ENCODE results near the gene CEND1. TPM values are rescaled to one million over a fixed set of nuclear protein-coding genes. Genes with fewer than 3 reads are reported as not detected.

Gene CEND1
- total RNA-seq, 2 donors from 2014 or later: 0.18 to 1.6 TPM

GRCh38 chr11:773425-773824 is 16.5 kb downstream of the CEND1 start:
- Histone ChIP-seq H3K4me1 (replicated peaks) (peaks cover 10% of the 10 kb centered on the region), H3K4me3 (no peak overlapping the region), H3K27me3 (replicated peaks; ENCODE audit: insufficient read depth) (no peaks in the 10 kb centered on the region), H3K27ac (no peak overlapping the region), H3K9me3 (no peaks in the 10 kb centered on the region), H3K36me3 (peaks cover 0 to 7% of the 10 kb centered on the region in 2 donors)
- 93% methylated on average over 5 of the region's 5 CpGs for WGBS
- TF ChIP-seq CTCF (IDR thresholded peaks at IDR 0.05) (no peak), POLR2AphosphoS5 (IDR thresholded peaks at IDR 0.05) (no peak), POLR2A (IDR thresholded peaks at IDR 0.05) (no peak)
- intact Hi-C loops (cut with DNase I): no loop called here
- no peak for DNase-seq (ENCODE audit: low spot score)

GRCh38 chr11:772429-773390 is 17.2 kb downstream of the CEND1 start:
- TF ChIP-seq POLR2A (IDR thresholded peaks at IDR 0.05) (no peak), CTCF (IDR thresholded peaks at IDR 0.05) (no peak), POLR2AphosphoS5 (IDR thresholded peaks at IDR 0.05) (no peak)
- H3K4me3 ChIP-seq: no peak overlapping the region
- H3K4me1 ChIP-seq (replicated peaks): peaks cover 7% of the 10 kb centered on the region
- 72% methylated on average over 22 of the region's 34 CpGs for WGBS
- intact Hi-C loops (cut with DNase I): no loop called here
- peaks cover 0 to 7% of the 10 kb centered on the region in 2 donors for H3K36me3 ChIP-seq
- no peaks in the 10 kb centered on the region for H3K27me3 ChIP-seq (replicated peaks; ENCODE audit: insufficient read depth)
- no peaks in the 10 kb centered on the region for H3K9me3 ChIP-seq
- DNase-seq (ENCODE audit: low spot score): no peak
- no peak overlapping the region for H3K27ac ChIP-seq

GRCh38 chr11:771617-772204 is 18.2 kb downstream of the CEND1 start:
- intact Hi-C loops (cut with DNase I): no loop called here
- no peaks in the 10 kb centered on the region for H3K9me3 ChIP-seq
- H3K36me3 ChIP-seq: peaks cover 0 to 7% of the 10 kb centered on the region in 2 donors
- DNase-seq (ENCODE audit: low spot score): no peak
- H3K4me3 ChIP-seq: no peak overlapping the region
- peaks cover 7% of the 10 kb centered on the region for H3K4me1 ChIP-seq (replicated peaks)
- WGBS: 81% methylated on average over 13 of the region's 15 CpGs
- H3K27me3 ChIP-seq (replicated peaks; ENCODE audit: insufficient read depth): no peaks in the 10 kb centered on the region
- H3K27ac ChIP-seq: no peak overlapping the region
- TF ChIP-seq POLR2AphosphoS5 (IDR thresholded peaks at IDR 0.05) (no peak), CTCF (IDR thresholded peaks at IDR 0.05) (no peak), POLR2A (IDR thresholded peaks at IDR 0.05) (no peak)

GRCh38 chr11:770642-771616 is 19.0 kb downstream of the CEND1 start:
- Histone ChIP-seq H3K27me3 (replicated peaks; ENCODE audit: insufficient read depth) (no peaks in the 10 kb centered on the region), H3K27ac (no peak overlapping the region), H3K36me3 (peaks cover 0 to 7% of the 10 kb centered on the region in 2 donors), H3K4me1 (replicated peaks) (no peaks in the 10 kb centered on the region), H3K9me3 (no peaks in the 10 kb centered on the region), H3K4me3 (no peak overlapping the region)
- 89% methylated on average over 32 of the region's 32 CpGs for WGBS
- intact Hi-C loops (cut with DNase I): no loop called here
- TF ChIP-seq CTCF (IDR thresholded peaks at IDR 0.05) (no peak), POLR2A (IDR thresholded peaks at IDR 0.05) (no peak), POLR2AphosphoS5 (IDR thresholded peaks at IDR 0.05) (no peak)
- no peak for DNase-seq (ENCODE audit: low spot score)

All from prostate gland (tissue), 2 donors.